Retinal pigment epithelial cell (primary cell): ENCODE data around the gene SDC4.

Source experiments
- DNase-seq: peaks from one replicate; pipeline ENCODE4 v3.0.0-alpha.2; 2010; ENCODE audit warnings: low read depth
- H3K4me3 ChIP-seq: 2 replicates; pipeline ENCODE4 v1.5.1; 2011; ENCODE audit warnings: mild to moderate bottlenecking, low read length, control low read depth, moderate library complexity
- CTCF ChIP-seq: conservative IDR thresholded peaks from 2 replicates; pipeline ENCODE4 v1.5.1; 2011; ENCODE audit warnings: low read depth, low read length, control low read depth, inconsistent platforms

The SDC4 gene

GRCh38 chr20:45328451-45328850, 19.8 kb downstream of the SDC4 start:
- TF ChIP-seq CTCF = no peak
- DNase-seq = no peak
- no peak overlapping the region for H3K4me3 ChIP-seq

- no peak for TF ChIP-seq CTCF
- no peak overlapping the region for H3K4me3 ChIP-seq
- no peak for DNase-seq
These were observed 22.9 kb downstream of the SDC4 start for GRCh38 chr20:45325371-45325770.

GRCh38 chr20:45323731-45324130, 24.5 kb downstream of the SDC4 start:
- TF ChIP-seq CTCF = no peak
- no peak overlapping the region for H3K4me3 ChIP-seq
- DNase-seq = no peak

- no peak for DNase-seq
These were observed 25.3 kb downstream of the SDC4 start for GRCh38 chr20:45322952-45323383.

GRCh38 chr20:45320948-45321595, 27.2 kb downstream of the SDC4 start:
- H3K4me3 ChIP-seq = no peak overlapping the region
- no peak for TF ChIP-seq CTCF
- DNase-seq = no peak

More at GRCh38 chr20:45322952-45323383, 25.3 kb downstream of the SDC4 start:
- no peak overlapping the region for H3K4me3 ChIP-seq
- TF ChIP-seq CTCF = peak; percentile 20

- no peak for DNase-seq
- no peak for TF ChIP-seq CTCF
- H3K4me3 ChIP-seq = no peak overlapping the region
These were observed 29.3 kb downstream of the SDC4 start for GRCh38 chr20:45318948-45319347.

GRCh38 chr20:45318386-45318939, 29.8 kb downstream of the SDC4 start:
- TF ChIP-seq CTCF = no peak
- DNase-seq = no peak
- no peak overlapping the region for H3K4me3 ChIP-seq
